Activated CD4-positive, CD25-positive, alpha-beta regulatory T cell (primary cell): ENCODE data around the gene CEP43.

Experiments used
- DNase-seq, 4 experiments: peaks; one replicate each; lab custom pipeline; 2025; lab: John Stamatoyannopoulos, UW

The CEP43 gene

GRCh38 chr6:167013946-167014345 lies 14.7 kb downstream of the CEP43 start:
- DNase-seq = no peak

- DNase-seq = no peak
Measured at GRCh38 chr6:167015302-167015701, 16.1 kb downstream of the CEP43 start.

- DNase-seq = no peak
Measured at GRCh38 chr6:167020206-167020605, 21.0 kb downstream of the CEP43 start.

- DNase-seq = no peak
Measured at GRCh38 chr6:167027308-167027707, 28.1 kb downstream of the CEP43 start.

- DNase-seq = no peak
Measured at GRCh38 chr6:167027772-167028171, 28.6 kb downstream of the CEP43 start.

- DNase-seq = no peak
Measured at GRCh38 chr6:167030222-167031072, 31.2 kb downstream of the CEP43 start.

GRCh38 chr6:167031082-167031709 lies 32.0 kb downstream of the CEP43 start:
- DNase-seq = no peak

GRCh38 chr6:167034056-167034455 lies 34.9 kb downstream of the CEP43 start:
- no peak for DNase-seq

- no peak for DNase-seq
Measured at GRCh38 chr6:167037762-167038161, 38.6 kb downstream of the CEP43 start.

GRCh38 chr6:167044696-167045095 lies 45.5 kb downstream of the CEP43 start:
- no peak for DNase-seq

- DNase-seq = no peak
Measured at GRCh38 chr6:167045828-167046580, 46.8 kb downstream of the CEP43 start.

GRCh38 chr6:167046861-167047495 lies 47.8 kb downstream of the CEP43 start:
- DNase-seq = no peak

- DNase-seq = no peak
Measured at GRCh38 chr6:167047554-167047953, 48.4 kb downstream of the CEP43 start.
